K562 (cell line): ENCODE results near the gene TMEFF1. TPM values are rescaled to one million over a fixed set of nuclear protein-coding genes. Genes with fewer than 3 reads are reported as not detected.

Experiments used
- ATAC-seq: fragments of 200-7000 bp; cut with Tn5 transposase; 3 replicates; pipeline ENCODE4 v1.9.1; 2020; ENCODE audit warnings: moderate library complexity
- BruUV-seq: library from RNA; stranded (reverse); fragments of 400-500 nt; replicated peaks from 2 replicates; lab custom pipeline; 2021; lab: Mats Ljungman, UMichigan
- CTCF ChIA-PET: fragments of 300-600 bp; formaldehyde crosslinking; extraction: SDS; loops from one replicate; lab custom pipeline; 2021; ENCODE audit warnings: low intra/inter-chr PET ratio; lab: Yijun Ruan, JAX
- POLR2A ChIA-PET: fragments of 300-600, 350-650 bp; sonication (Branson Sonifier 250); formaldehyde crosslinking; extraction: SDS; loops from one replicate; lab custom pipeline; 2021; ENCODE audit warnings: antibody characterized with exemption, inconsistent platforms; lab: Yijun Ruan, JAX
- DNase-seq, 4 experiments: peaks; one replicate each; pipeline versions ENCODE4 v3.0.0 to v3.0.0-alpha.2; 2011 to 2018; ENCODE audit warnings: low spot score in 3 of 4, mixed read lengths in 3 of 4; ENCODE audit errors: extremely low read depth in 1 of 4
- FAIRE-seq: peaks from 2 replicates; lab custom pipeline; 2011; peaks lifted over from hg19 to GRCh38; lab: Jason Lieb, UNC
- H2AFZ ChIP-seq: 2 replicates; pipeline ENCODE4 v1.6.0; 2011; ENCODE audit warnings: low read depth, low read length, control low read depth, inconsistent platforms
- H3K27ac ChIP-seq: fragments of 200-600 bp; 3 replicates; pipeline ENCODE4 v1.8.0; 2011; ENCODE audit warnings: low read depth, mild to moderate bottlenecking, control low read depth, inconsistent platforms, low read length, moderate library complexity, mixed read lengths; ENCODE audit errors: extremely low read depth
- H3K27me3 ChIP-seq, 2 experiments: fragments of 300-600 bp in 1 of 2; 2 replicates in 1 of 2; 3 replicates in 1 of 2; pipeline versions ENCODE4 v1.6.0 to v1.8.0; 2011; ENCODE audit warnings: inconsistent platforms in 2 of 2, low read length in 2 of 2, mild to moderate bottlenecking in 1 of 2, mixed read lengths in 1 of 2, moderate library complexity in 1 of 2; ENCODE audit not compliant: control insufficient read depth in 2 of 2, insufficient read depth in 2 of 2
- H3K36me3 ChIP-seq: fragments of 300-600 bp; 3 replicates; pipeline ENCODE4 v1.8.0; 2011; ENCODE audit warnings: mild to moderate bottlenecking, low read length, inconsistent platforms; ENCODE audit not compliant: control insufficient read depth, insufficient read depth
- H3K4me1 ChIP-seq, 2 experiments: fragments of 200-600 bp in 1 of 2; replicated peaks in 1 of 2; 2 replicates in 1 of 2; 3 replicates in 1 of 2; pipeline versions ENCODE4 v1.5.1 to v1.8.0; 2011; ENCODE audit warnings: inconsistent platforms in 2 of 2, low read length in 2 of 2, mild to moderate bottlenecking in 1 of 2, mixed read lengths in 1 of 2, moderate library complexity in 1 of 2; ENCODE audit not compliant: control insufficient read depth in 2 of 2, insufficient read depth in 2 of 2
- H3K4me2 ChIP-seq: 2 replicates; pipeline ENCODE4 v1.6.1; 2011; ENCODE audit warnings: low read length, control low read depth, inconsistent platforms, mixed read lengths; ENCODE audit not compliant: insufficient read depth
- H3K4me3 ChIP-seq: fragments of 200-600 bp; sonication (generic), shearing (Covaris generic); 2 replicates; pipeline ENCODE4 v1.5.1; 2016; ENCODE audit warnings: control low read depth, inconsistent platforms
- H3K79me2 ChIP-seq: fragments of 200-600 bp; 3 replicates; pipeline ENCODE4 v1.8.0; 2011; ENCODE audit warnings: low read length, inconsistent platforms; ENCODE audit not compliant: control insufficient read depth, insufficient read depth
- H3K9ac ChIP-seq, 2 experiments: 2 replicates each; pipeline versions ENCODE4 v1.6.0 to v1.6.1; 2011; ENCODE audit warnings: low read depth in 2 of 2, low read length in 2 of 2, control low read depth in 1 of 2, inconsistent platforms in 1 of 2, mild to moderate bottlenecking in 1 of 2, mixed read lengths in 1 of 2; ENCODE audit not compliant: insufficient read depth in 1 of 2
- H3K9me1 ChIP-seq: one replicate; pipeline ENCODE4 v1.6.0; 2011; ENCODE audit warnings: inconsistent platforms, mild to moderate bottlenecking, low read length, moderate library complexity; ENCODE audit not compliant: control insufficient read depth, insufficient read depth
- H3K9me3 ChIP-seq: replicated peaks from 2 replicates; pipeline ENCODE4 v1.5.1; 2011; ENCODE audit warnings: low read depth, low read length, inconsistent platforms; ENCODE audit not compliant: control insufficient read depth, insufficient read depth
- H4K20me1 ChIP-seq: replicated peaks from 2 replicates; pipeline ENCODE4 v1.6.1; 2011; ENCODE audit warnings: low read length, inconsistent platforms, mixed read lengths; ENCODE audit not compliant: control insufficient read depth, insufficient read depth
- ARHGAP35 ChIP-seq: fragments of 450-650 bp; IDR thresholded peaks from 2 replicates; pipeline ENCODE4 v1.6.1; 2018; ENCODE audit not compliant: partially characterized antibody
- CREBBP ChIP-seq: IDR thresholded peaks from one replicate; pipeline ENCODE4 v1.6.1; 2012; ENCODE audit warnings: low read depth, mild to moderate bottlenecking, control low read depth, inconsistent platforms, low read length
- HNRNPL ChIP-seq: fragments of 200-400 bp; formaldehyde crosslinking; IDR thresholded peaks from 2 replicates; pipeline ENCODE4 v1.6.1; 2017; ENCODE audit warnings: low read depth, mild to moderate bottlenecking, low read length
- KDM5B ChIP-seq: fragments of 200-600 bp; sonication (generic); IDR thresholded peaks from 2 replicates; pipeline ENCODE4 v1.6.1; 2012; ENCODE audit warnings: low read depth, mild to moderate bottlenecking, moderate library complexity, low read length, control low read depth, inconsistent platforms; ENCODE audit not compliant: insufficient replicate concordance
- SMARCA5 ChIP-seq: fragments of 450-650 bp; IDR thresholded peaks from 2 replicates; pipeline ENCODE4 v1.6.1; 2016
- SREBF1 ChIP-seq: fragments of 150-350 bp; IDR thresholded peaks from 2 replicates; pipeline ENCODE4 v1.6.1; 2014; ENCODE audit warnings: antibody characterized with exemption, low read depth, low read length, borderline replicate concordance
- ZNF121 ChIP-seq: sonication (generic); formaldehyde crosslinking; conservative IDR thresholded peaks from 2 replicates; pipeline ENCODE4 v1.8.0; 2022; ENCODE audit warnings: missing genetic modification reagents
- WGBS: fragments of 100-300 bp; shearing (Covaris generic); methylation state at CpG from one replicate; pipeline ENCODE4 v1.1.6; 2016; ENCODE audit warnings: low coverage, mixed read lengths; ENCODE audit not compliant: insufficient coverage; ENCODE audit errors: missing lambda C conversion rate; 5-methylcytosine and 5-hydroxymethylcytosine counted together
- in situ Hi-C: fragments of 300-500 bp; cut with MboI; formaldehyde crosslinking; loops from 4 replicates; pipeline ENCODE4 v1.15.0; 2018; ENCODE audit warnings: inconsistent platforms, mixed read lengths
- intact Hi-C: fragments of 100-400 bp; cut with micrococcal nuclease; formaldehyde crosslinking; loops from 2 replicates; pipeline ENCODE4 v1.14.2; 2022
- polyA plus RNA-seq, 8 experiments: library from polyadenylated mRNA; depleted of rRNA in 4 of 8; stranded (reverse) in 5 of 8; unstranded in 3 of 8; fragments of >200 nt; fragmentation: Nextera tagmentation in 2 of 8; fragmentation: Illumina TruSeq in 1 of 8; extraction: Ambion mirVana in 2 of 8; extraction: Trizol in 1 of 8; gene quantifications; 2 replicates each; pipeline versions ENCODE4 v1.2.1 to v1.2.3, GENCODE V29; 2011 to 2014; ENCODE audit warnings: inconsistent platforms in 1 of 8, missing spikeins in 1 of 8
- total RNA-seq, 7 experiments: library from RNA; depleted of rRNA in 6 of 7; stranded (reverse); fragments of >200 nt in 6 of 7; fragmentation: Illumina TruSeq in 2 of 7; extraction: Trizol in 2 of 7; gene quantifications; 2 replicates each; pipeline versions ENCODE4 v1.2.1 to v1.2.3, GENCODE V29; 2011 to 2021; ENCODE audit warnings: low replicate concordance in 1 of 7
- TF ChIP-seq, protein P1 (sequence below): fragments of 250-450 bp; sonication (Bioruptor Pico); IDR thresholded peaks from 2 replicates; pipeline ENCODE4 v1.5.0; 2021; ENCODE audit warnings: mild to moderate bottlenecking, moderate library complexity
- TF ChIP-seq, protein P2 (sequence below): fragments of 250-450 bp; sonication (Bioruptor Pico); IDR thresholded peaks from 2 replicates; pipeline ENCODE4 v1.4.0; 2020
- TF ChIP-seq, protein P3 (sequence below): fragments of 250-450 bp; sonication (Bioruptor Pico); IDR thresholded peaks from 2 replicates; pipeline ENCODE4 v1.8.0; 2021; ENCODE audit warnings: borderline replicate concordance, mild to moderate bottlenecking, moderate library complexity; ENCODE audit not compliant: poor library complexity, severe bottlenecking

The TMEFF1 gene
- total and polyA plus RNA-seq, 9 of the 15 experiments (the other 6 are each of a cell fraction or from before 2014, with no cell fraction given), result 0.07 to 1.1 (median 0.28) TPM; not detected in 2

DNA sequence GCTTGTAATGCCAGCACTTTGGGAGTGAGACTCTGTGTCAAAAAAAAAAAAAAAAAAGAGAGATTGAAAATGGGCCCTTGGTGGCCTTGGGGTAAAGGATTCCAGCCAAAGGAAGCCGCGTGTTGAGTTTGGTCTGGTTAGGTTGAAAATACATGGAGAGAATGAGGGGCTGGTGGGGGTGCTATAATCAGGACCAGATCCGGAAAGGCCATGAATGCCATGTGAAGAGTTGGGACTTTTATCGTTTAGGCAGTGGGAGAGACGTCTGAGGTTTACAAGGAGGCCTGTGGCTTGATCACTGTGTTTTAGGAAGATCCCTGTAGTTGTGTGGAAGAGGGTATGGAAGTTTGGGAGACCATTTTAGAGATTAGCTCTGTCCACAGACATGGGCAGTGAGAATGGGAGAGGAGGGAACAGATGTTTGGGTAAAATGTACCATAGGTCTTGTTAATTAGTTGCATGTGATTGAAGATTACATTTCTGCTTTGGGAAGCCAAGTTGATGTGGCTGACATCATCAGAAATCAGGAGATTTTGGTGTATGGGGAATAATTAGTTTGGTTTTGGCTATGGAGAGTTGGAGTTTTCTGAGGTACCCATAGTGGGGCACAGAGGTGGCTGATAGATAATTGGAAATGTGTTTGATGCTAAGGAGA, 42.5 kb upstream of the TMEFF1 start:
- ChIA-PET POLR2A (no interaction called here), CTCF (no interaction called here)
- H3K27me3 ChIP-seq, result no peaks in the 10 kb centered on the region
- DNase-seq, result no peak
- BruUV-seq, result no TSS peak
- 83% methylated on average over 5 of the region's 5 CpGs for WGBS
- H3K4me3 ChIP-seq, result no peak overlapping the region
- H3K36me3 ChIP-seq, result no peaks in the 10 kb centered on the region; the same call in 1 of the 3 replicates
- no peaks in the 10 kb centered on the region for H3K9me3 ChIP-seq
- intact Hi-C loops, result no loop called here
- H3K79me2 ChIP-seq, result peaks cover 47% of the 10 kb centered on the region
- FAIRE-seq, result no peak
- in situ Hi-C loops, result no loop called here
- H4K20me1 ChIP-seq, result 0 out of 2 replicates have a peak, but pooled peaks cover 4% of the 10 kb centered on the region
- H3K27ac ChIP-seq, result no peak overlapping the region
- H3K4me1 ChIP-seq, result peaks cover 7 to 43% of the 10 kb centered on the region in 2 experiments
- no peak overlapping the region for H2AFZ ChIP-seq
- H3K9me1 ChIP-seq, result no peaks in the 10 kb centered on the region
- no peak for ATAC-seq
- H3K9ac ChIP-seq, result no peak overlapping the region
- TF ChIP-seq CREBBP (no peak), ARHGAP35 (no peak), ZNF121 (CRISPR knock-in tag) (no peak), SMARCA5 (no peak), SREBF1 (no peak), HNRNPL (no peak), KDM5B (no peak)
- TF ChIP-seq, protein P1, sequence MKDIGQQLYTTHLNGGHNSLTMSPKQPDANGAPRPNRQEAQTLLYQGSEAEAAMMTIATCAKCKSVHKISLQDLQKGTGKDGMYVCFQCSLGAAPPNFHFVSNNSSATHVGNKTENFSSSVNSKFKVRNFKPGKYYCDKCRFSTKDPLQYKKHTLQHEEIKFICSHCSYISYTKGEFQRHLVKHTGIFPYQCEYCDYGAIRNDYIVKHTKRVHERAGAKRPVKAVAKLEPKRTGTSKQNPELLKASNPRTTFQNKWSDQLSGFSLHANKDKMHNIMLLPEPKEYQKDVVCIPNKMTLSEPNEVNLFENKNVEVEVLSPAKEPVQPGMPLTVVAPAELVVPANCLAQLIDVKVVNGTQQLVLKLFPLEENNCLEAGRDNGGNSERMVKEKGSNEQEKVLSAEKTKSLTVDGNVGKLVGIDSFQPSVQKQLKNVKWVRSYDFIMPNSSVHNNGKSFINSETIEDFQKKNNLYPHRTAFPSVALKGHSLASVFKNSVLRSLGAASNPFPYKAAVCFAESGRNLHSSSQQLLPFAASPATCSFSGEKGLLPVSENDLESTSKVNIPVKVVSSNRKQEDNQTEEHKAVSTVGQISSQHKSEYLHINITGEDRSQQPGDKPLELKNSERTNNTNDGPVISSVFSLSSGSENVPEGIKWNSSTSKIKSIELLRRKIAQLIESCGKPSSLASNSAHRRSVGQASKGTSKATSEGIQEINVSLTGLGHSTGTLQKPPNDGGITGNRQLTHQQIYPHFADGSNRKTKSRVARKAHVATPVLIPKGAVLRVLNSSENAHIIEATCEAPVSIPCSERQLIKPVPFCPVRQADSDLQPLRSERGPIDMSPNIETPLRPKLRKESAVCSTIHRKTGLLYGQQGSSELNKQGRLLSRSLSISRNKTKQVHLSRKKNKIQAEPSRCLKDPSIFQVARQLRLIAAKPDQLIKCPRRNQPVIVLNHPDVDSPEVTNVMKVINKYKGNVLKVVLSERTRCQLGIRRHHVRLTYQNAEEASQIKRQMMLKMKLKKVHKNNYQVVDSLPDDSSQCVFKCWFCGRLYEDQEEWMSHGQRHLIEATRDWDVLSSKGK (CRISPR knock-in tag), result no peak
- TF ChIP-seq, protein P2, sequence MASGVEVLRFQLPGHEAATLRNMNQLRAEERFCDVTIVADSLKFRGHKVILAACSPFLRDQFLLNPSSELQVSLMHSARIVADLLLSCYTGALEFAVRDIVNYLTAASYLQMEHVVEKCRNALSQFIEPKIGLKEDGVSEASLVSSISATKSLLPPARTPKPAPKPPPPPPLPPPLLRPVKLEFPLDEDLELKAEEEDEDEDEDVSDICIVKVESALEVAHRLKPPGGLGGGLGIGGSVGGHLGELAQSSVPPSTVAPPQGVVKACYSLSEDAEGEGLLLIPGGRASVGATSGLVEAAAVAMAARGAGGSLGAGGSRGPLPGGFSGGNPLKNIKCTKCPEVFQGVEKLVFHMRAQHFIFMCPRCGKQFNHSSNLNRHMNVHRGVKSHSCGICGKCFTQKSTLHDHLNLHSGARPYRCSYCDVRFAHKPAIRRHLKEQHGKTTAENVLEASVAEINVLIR (CRISPR knock-in tag), result no peak
- TF ChIP-seq, protein P3, sequence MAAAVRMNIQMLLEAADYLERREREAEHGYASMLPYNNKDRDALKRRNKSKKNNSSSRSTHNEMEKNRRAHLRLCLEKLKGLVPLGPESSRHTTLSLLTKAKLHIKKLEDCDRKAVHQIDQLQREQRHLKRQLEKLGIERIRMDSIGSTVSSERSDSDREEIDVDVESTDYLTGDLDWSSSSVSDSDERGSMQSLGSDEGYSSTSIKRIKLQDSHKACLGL (CRISPR knock-in tag), result no peak
- H3K4me2 ChIP-seq, result no peak overlapping the region
